HTERT RPE-1 (cell line): ENCODE measurements around the gene FHOD3.
"Not testable (repeated sequence)": the region's sequence is repeated elsewhere in the genome, so short reads cannot be mapped to it uniquely, and the experiment has no call there.

Source experiments
- in situ Hi-C: fragments of 300-500 bp; cut with MboI; formaldehyde crosslinking; loops from 4 replicates; pipeline ENCODE4 v1.14.3; 2020; ENCODE audit warnings: low sequenced_read_pairs

FHOD3 gene

GRCh38 chr18:36348331-36348730 lies 50.8 kb downstream of the FHOD3 start:
- in situ Hi-C loops = no loop called here

GRCh38 chr18:36348971-36349417 lies 51.5 kb downstream of the FHOD3 start:
- in situ Hi-C loops = no loop called here

GRCh38 chr18:36349552-36349951 lies 52.0 kb downstream of the FHOD3 start:
- in situ Hi-C loops = no loop called here

GRCh38 chr18:36350251-36350651 lies 52.7 kb downstream of the FHOD3 start:
- in situ Hi-C loops = no loop called here

- in situ Hi-C loops = no loop called here
Observed at GRCh38 chr18:36350839-36351469, 53.4 kb downstream of the FHOD3 start.

- in situ Hi-C loops = no loop called here
Observed at GRCh38 chr18:36352384-36352783, 54.9 kb downstream of the FHOD3 start.

GRCh38 chr18:36354989-36355388 lies 57.5 kb downstream of the FHOD3 start:
- in situ Hi-C loops = no loop called here

- in situ Hi-C loops = no loop called here
Observed at GRCh38 chr18:36355511-36355910, 58.0 kb downstream of the FHOD3 start.

- in situ Hi-C loops = not testable (repeated sequence)
Observed at GRCh38 chr18:36356741-36357140, 59.2 kb downstream of the FHOD3 start.

GRCh38 chr18:36358141-36358540 lies 60.6 kb downstream of the FHOD3 start:
- in situ Hi-C loops = no loop called here

GRCh38 chr18:36360256-36360909 lies 62.9 kb downstream of the FHOD3 start:
- in situ Hi-C loops = no loop called here

GRCh38 chr18:36364911-36365624 lies 67.6 kb downstream of the FHOD3 start:
- in situ Hi-C loops = no loop called here

- in situ Hi-C loops = no loop called here
Observed at GRCh38 chr18:36365836-36366775, 68.6 kb downstream of the FHOD3 start.

GRCh38 chr18:36366994-36367839 lies 69.7 kb downstream of the FHOD3 start:
- in situ Hi-C loops = no loop called here

- in situ Hi-C loops = no loop called here
Observed at GRCh38 chr18:36368889-36369288, 71.4 kb downstream of the FHOD3 start.

- in situ Hi-C loops = no loop called here
Observed at GRCh38 chr18:36372903-36373311, 75.4 kb downstream of the FHOD3 start.

- in situ Hi-C loops = no loop called here
Observed at GRCh38 chr18:36374262-36374661, 76.7 kb downstream of the FHOD3 start.

GRCh38 chr18:36375118-36375517 lies 77.6 kb downstream of the FHOD3 start:
- in situ Hi-C loops = no loop called here

- in situ Hi-C loops = no loop called here
Observed at GRCh38 chr18:36376361-36376760, 78.8 kb downstream of the FHOD3 start.

- in situ Hi-C loops = no loop called here
Observed at GRCh38 chr18:36377626-36378025, 80.1 kb downstream of the FHOD3 start.
